HG03521 (cell line): ENCODE results near the gene CYLD.

ENCODE experiments used
- ATAC-seq: cut with Tn5 transposase; IDR thresholded peaks from one replicate; pipeline ENCODE4 v1.9.1; 2021; ENCODE audit warnings: mild to moderate bottlenecking, moderate library complexity; ENCODE audit not compliant: unreplicated experiment

CYLD gene

GRCh38 chr16:50741781-50742575 is at the start of gene CYLD:
Gene CYLD (plus strand): TSS chr16:50742086. CDS start chr16:50749699, 7,613 bp downstream.
- ATAC-seq: peak; percentile 88

DNA sequence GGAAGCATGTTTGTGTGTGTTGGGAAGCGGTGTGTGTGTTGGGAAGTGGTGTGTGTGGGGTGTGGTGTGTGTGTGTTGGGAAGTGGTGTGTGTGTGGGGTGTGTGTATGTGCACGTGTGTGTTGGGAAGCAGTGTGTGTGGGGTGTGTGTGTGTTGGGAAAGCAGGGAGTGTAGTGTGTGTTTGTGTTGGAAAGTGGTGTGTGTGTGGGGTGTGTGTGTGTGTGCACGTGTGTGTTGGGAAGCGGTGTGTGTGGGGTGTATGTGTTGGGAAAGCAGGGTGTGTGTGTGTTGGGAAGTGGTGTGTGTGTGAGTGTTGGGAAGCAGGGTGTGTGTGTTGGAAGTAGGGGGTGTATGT is 49.3 kb upstream of the CYLD start:
- ATAC-seq: no peak

DNA sequence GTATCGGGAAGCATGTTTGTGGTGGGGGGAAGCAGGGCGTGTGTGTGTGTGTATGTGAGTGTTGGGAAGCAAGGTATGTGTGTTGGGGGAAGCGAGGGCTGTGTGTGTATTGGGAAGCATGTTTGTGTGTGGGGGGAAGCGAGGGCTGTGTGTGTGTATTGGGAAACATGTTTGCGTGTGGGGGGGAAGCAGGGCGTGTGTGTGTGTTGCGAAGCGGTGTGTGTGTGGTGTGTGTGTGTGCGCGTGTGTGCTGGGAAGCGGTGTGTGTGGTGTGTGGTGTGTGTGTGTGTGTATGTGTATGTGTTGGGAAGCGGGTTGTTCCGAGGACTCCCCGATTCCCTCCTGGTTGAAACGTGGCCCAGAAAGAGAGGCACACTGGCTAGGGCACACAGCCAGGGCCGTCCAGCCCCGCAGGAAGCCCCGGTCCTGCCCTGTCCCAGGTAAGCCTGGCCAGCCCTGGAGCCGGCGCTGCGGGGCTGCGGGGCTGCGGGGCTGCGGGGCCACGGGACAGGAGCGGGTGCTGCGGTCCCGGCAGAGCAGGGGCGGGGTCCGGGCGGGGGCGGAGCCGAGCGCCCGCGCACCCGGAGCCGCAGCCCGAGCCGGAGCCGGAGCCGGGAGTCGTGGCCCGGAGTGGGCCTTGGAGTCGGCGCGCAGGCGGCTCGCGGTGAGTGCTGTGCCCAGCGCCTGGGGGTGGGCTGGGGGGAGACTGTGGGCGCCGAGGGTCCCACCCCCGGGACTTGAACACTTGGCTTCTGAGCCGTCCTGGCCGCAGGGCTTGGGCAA is 48.7 kb upstream of the CYLD start, which contains the start of gene NOD2:
NOD2 (plus strand) TSS at position 608 of the 783 bp plus-strand sequence. CDS start 5,890 bp downstream, outside the sequence.
- no peak for ATAC-seq

- ATAC-seq: no peak
Observed at GRCh38 chr16:50694206-50694605, 47.7 kb upstream of the CYLD start.

DNA sequence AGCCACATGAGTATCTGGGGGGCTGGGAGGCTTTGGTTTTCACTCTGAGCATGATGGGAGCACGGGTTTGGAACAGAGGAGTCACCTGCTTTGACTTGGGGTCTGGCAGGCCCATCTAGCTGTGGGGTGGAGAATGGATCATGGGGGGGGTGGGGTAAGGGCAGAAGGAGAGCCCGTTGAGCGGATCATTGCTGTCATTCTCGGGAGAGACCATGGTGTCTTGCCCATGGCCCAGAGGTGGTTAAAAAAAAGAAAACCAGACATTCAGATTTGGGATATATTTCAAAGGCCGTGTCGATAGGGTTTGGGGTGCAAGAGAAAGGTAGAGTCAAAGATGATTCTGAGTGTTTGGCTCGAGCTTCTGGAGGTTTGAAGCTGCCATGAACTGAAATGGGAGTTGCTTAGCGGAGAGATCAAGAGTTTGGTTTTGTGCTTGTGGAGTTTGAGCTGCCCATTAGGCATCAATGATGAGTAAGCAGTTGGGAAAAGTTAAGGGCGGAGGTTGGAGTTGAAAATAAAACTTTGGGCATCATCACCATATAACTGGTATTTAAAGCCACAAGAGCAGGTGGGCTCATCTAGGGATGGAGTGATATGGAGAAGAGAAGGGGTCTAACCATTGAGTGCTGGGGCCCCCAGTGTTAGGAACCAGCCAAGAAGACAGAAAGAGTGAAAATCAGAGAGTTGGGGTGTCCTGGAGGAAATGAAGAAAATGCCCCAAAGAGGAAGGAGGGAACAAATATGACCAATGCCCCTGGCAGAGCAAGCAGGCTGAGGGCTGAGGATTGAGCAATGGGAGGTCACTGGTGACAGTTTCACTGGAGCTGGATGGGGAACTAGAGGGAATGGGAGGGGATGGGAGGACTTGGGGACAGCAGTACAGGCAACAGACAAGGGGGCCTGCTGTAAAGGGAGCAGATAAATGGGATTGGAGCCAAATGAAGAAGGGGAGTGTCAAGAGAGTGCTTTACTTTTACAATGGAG is 46.6 kb upstream of the CYLD start:
- ATAC-seq: no peak

GRCh38 chr16:50696126-50696525 is 45.8 kb upstream of the CYLD start:
- no peak for ATAC-seq

- peak; percentile 49 for ATAC-seq
Observed at GRCh38 chr16:50696575-50697420, 45.1 kb upstream of the CYLD start.

DNA sequence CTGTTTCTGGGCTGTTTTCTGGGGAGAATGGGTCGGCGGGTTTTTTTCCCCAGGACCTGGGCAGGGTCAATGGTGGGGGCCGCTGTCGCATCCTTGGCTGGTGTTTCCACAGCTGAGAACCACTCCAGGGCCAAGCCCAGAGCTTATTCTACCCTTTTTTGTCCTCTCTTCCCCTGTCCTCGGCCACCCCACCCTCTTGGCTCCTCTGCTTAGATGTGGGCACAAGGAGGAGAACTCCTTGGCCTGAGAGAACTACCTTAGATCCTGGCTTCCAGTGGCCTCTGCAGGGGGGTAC is 44.5 kb upstream of the CYLD start:
- ATAC-seq: no peak

GRCh38 chr16:50697881-50698767 is 43.8 kb upstream of the CYLD start:
- ATAC-seq: peak; percentile 34

- no peak for ATAC-seq
Observed at GRCh38 chr16:50699326-50700159, 42.3 kb upstream of the CYLD start.

DNA sequence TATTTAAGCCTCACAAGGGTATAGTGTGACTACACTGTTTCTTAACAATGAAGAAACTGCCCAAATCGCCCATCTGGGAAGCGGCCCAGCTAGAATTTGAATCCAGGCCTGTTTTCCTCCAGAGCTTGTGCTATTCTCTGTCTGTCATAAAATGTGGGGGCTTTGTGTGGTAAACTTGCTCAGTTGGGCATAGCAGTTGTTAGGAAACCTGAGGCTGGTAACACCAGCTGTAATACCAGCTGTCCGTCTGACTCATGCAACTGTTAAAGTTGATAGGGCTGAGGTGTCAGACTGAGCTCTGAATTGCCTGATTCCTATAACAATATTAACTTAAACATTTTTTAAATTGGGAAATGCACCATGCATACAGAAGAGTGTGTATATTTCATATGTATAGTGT is 39.2 kb upstream of the CYLD start:
- no peak for ATAC-seq

- ATAC-seq: no peak
Observed at GRCh38 chr16:50704245-50704644, 37.6 kb upstream of the CYLD start.

GRCh38 chr16:50705436-50706110 is 36.3 kb upstream of the CYLD start:
- no peak for ATAC-seq

DNA sequence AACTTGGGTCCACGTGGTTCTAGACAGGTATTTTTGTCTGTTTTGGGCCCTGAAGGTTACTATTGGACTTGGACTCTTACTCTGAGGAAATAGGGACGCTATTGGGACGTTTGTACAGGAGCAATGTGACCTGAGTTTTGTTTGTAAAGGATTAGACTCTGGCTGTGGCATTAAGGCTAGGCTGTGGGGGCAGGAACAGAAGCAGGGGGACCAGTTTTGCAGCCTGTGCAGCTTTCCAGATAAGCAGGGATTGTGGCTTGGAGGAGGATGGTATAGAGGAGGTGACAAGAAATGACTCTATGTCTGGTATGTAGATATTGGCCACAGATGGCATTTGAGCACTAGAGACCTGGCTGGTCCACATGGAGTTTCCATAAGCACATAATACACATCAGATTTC is 35.6 kb upstream of the CYLD start:
- ATAC-seq: no peak

DNA sequence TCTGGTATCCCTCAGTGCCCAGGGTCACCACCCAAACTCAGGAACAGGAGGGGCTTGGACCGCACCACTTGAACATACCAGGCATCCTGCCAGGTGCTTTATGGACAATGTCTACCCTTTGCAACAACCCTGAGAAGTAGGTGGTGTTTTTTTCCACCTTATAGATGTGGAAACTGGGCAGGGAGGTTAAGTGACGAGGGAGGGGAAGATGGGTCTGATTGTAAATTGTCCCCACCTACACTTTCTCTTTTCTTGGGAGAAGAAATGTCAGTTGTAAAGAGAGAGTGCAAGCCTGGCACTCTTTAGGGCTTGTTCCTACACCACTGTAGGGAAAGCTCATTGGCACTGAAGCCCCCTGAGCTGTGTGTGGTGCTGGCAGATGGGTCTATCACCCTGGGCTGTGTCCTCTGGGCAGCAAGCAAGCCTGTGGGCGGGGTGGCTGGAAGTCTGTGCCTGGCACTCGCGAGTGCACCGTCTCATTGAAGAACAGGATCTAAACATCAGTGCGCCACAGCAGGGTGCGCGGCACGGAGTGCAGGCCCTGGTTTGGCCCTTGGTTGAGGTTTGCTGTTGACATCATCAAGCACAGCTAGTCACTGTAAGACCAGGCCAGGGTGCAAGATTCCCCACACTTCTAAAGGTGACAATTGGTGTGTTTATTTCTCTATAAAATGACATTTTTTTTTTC is 33.4 kb upstream of the CYLD start:
- no peak for ATAC-seq

DNA sequence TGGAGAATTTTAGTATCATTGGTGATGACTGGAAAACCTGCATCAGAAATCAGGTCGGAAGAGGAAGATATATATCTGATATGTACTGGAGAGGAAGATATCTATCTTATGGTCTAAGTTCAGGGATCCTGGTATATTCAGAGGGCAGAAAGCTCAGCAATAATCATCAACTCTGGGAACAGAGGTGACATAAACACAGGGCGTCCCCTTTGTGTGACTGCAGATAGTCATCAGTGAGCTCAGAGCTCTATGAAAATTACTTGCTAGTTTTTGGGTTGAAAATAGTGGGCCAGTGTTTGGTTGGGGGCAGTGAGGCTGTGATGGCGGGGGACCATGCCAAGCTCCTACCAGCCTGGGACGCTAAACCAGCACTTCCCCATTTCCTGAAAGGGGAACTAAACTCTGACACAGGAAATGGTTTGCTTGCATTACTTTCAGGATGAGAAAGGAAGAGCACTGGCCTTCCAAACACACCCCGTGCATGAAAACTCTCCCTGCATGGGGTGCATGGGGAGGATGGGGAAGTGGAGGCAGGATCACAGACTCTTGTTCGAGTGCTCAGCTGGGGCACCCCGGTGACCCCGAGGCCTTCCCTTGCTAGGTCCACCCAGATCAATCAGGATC is 32.7 kb upstream of the CYLD start:
- ATAC-seq: no peak

DNA sequence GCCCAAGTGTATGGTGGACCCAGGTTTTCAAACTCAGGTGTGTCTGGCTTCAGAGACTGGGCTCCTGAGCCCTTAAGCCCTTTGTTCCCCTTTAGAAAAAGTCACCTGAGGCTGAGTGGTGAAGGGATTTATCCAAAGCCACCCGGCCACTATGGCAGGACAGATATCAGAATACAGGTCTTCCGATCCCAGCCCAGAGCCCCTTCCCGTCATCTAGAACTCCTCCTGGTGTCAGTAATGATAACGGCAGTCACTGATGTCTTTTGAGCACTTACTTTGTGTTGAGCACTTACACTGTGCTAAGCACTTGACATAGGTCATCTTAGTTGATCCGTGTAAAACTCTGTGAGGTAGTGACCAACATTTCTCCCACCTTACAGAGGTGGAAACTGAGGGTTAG is 31.9 kb upstream of the CYLD start:
- no peak for ATAC-seq
